Endothelial cell of umbilical vein (primary cell): ENCODE measurements around the gene KAT6B. TPM values are rescaled to one million over a fixed set of nuclear protein-coding genes. Genes with fewer than 3 reads are reported as not detected.
A peak's percentile ranks its signal among the peaks of the same experiment; 100 is the strongest.

ENCODE experiments used
- BruUV-seq: library from RNA; stranded (reverse); fragments of 400-500 nt; replicated peaks from 2 replicates; lab custom pipeline; 2021; lab: Mats Ljungman, UMichigan
- CTCF ChIA-PET: fragments of 300-600, 350-600 bp; sonication (Branson Sonifier 250); formaldehyde crosslinking; loops from one replicate; lab custom pipeline; 2021; ENCODE audit warnings: antibody characterized with exemption, inconsistent platforms; lab: Charles Lee
- POLR2A ChIA-PET: fragments of 300-600, 350-600 bp; sonication (Branson Sonifier 250); formaldehyde crosslinking; loops from one replicate; lab custom pipeline; 2021; ENCODE audit warnings: antibody characterized with exemption, inconsistent platforms; lab: Charles Lee
- DNase-seq: peaks from one replicate; pipeline ENCODE4 v3.0.0-alpha.2; 2011; ENCODE audit warnings: low read depth, low spot score
- FAIRE-seq: peaks from 2 replicates; lab custom pipeline; 2011; peaks lifted over from hg19 to GRCh38; lab: Jason Lieb, UNC
- H2AFZ ChIP-seq: 2 replicates; pipeline ENCODE4 v1.6.0; 2012; ENCODE audit warnings: low read depth, low read length, control low read depth, inconsistent platforms
- H3K27ac ChIP-seq: 2 replicates; pipeline ENCODE4 v1.5.1; 2011; ENCODE audit warnings: low read depth, mild to moderate bottlenecking, control low read depth, low read length, moderate library complexity; ENCODE audit not compliant: insufficient read depth
- H3K27me3 ChIP-seq, 2 experiments: 2 replicates each; pipeline versions ENCODE4 v1.6.0 to v1.6.1; 2011; ENCODE audit warnings: low read length in 2 of 2, mixed read lengths in 1 of 2; ENCODE audit not compliant: control insufficient read depth in 2 of 2, insufficient read depth in 2 of 2
- H3K36me3 ChIP-seq, 2 experiments: 2 replicates in 1 of 2; 3 replicates in 1 of 2; pipeline ENCODE4 v1.5.1; 2011; ENCODE audit warnings: low read length in 2 of 2, mild to moderate bottlenecking in 1 of 2, moderate library complexity in 1 of 2; ENCODE audit not compliant: control insufficient read depth in 2 of 2, insufficient read depth in 2 of 2; ENCODE audit errors: extremely low read depth in 1 of 2
- H3K4me1 ChIP-seq: 3 replicates; pipeline ENCODE4 v1.5.1; 2011; ENCODE audit warnings: mild to moderate bottlenecking, low read length; ENCODE audit not compliant: control insufficient read depth, insufficient read depth; ENCODE audit errors: extremely low read depth
- H3K4me2 ChIP-seq: 2 replicates; pipeline ENCODE4 v1.6.1; 2011; ENCODE audit warnings: low read length, control low read depth, mixed read lengths; ENCODE audit not compliant: insufficient read depth
- H3K4me3 ChIP-seq, 3 experiments: fragments of 200-600 bp in 1 of 3; sonication (generic), shearing (Covaris generic) in 1 of 3; replicated peaks in 1 of 3; 2 replicates each; pipeline ENCODE4 v1.5.1; 2011 to 2016; ENCODE audit warnings: control low read depth in 3 of 3, low read length in 3 of 3, mild to moderate bottlenecking in 2 of 3, inconsistent platforms in 1 of 3, low read depth in 1 of 3, moderate library complexity in 1 of 3; ENCODE audit not compliant: insufficient read depth in 1 of 3
- H3K79me2 ChIP-seq: 2 replicates; pipeline ENCODE4 v1.6.0; 2012; ENCODE audit warnings: low read length, inconsistent platforms; ENCODE audit not compliant: control insufficient read depth, insufficient read depth
- H3K9ac ChIP-seq: replicated peaks from 2 replicates; pipeline ENCODE3; 2011; ENCODE audit warnings: low read length, control low read depth; ENCODE audit not compliant: insufficient read depth; ENCODE audit errors: extremely low read depth
- H3K9me1 ChIP-seq: replicated peaks from 3 replicates; pipeline ENCODE4 v1.6.0; 2011; ENCODE audit warnings: mild to moderate bottlenecking, low read length; ENCODE audit not compliant: control insufficient read depth, insufficient read depth; ENCODE audit errors: extremely low read depth
- H3K9me3 ChIP-seq: replicated peaks from 2 replicates; pipeline ENCODE4 v1.5.1; 2012; ENCODE audit warnings: low read length, inconsistent platforms; ENCODE audit not compliant: control insufficient read depth, insufficient read depth
- H4K20me1 ChIP-seq: replicated peaks from 2 replicates; pipeline ENCODE3; 2011; ENCODE audit warnings: mild to moderate bottlenecking, low read length; ENCODE audit not compliant: control insufficient read depth, insufficient read depth; ENCODE audit errors: extremely low read depth
- EZH2 ChIP-seq: IDR thresholded peaks from 2 replicates; pipeline ENCODE4 v1.6.1; 2012; ENCODE audit warnings: borderline replicate concordance, low read depth, mild to moderate bottlenecking, moderate library complexity, low read length, inconsistent platforms; ENCODE audit not compliant: severe bottlenecking
- GATA2 ChIP-seq: IDR thresholded peaks from 2 replicates; pipeline ENCODE4 v1.7.0; 2011; ENCODE audit warnings: low read depth, mild to moderate bottlenecking, moderate library complexity, mixed read lengths, low read length; ENCODE audit not compliant: insufficient read length, insufficient read depth
- JUN ChIP-seq: IDR thresholded peaks from 2 replicates; pipeline ENCODE4 v1.6.1; 2011; ENCODE audit warnings: borderline replicate concordance, low read depth; ENCODE audit not compliant: insufficient read length, insufficient read depth
- POLR2AphosphoS5 ChIP-seq: IDR thresholded peaks from 2 replicates; pipeline ENCODE4 v1.6.1; 2012; ENCODE audit warnings: low read depth, mild to moderate bottlenecking, control low read depth, low read length, moderate library complexity; ENCODE audit not compliant: insufficient read depth
- dilution Hi-C: fragments of 300-500 bp; cut with MboI; formaldehyde crosslinking; loops from one replicate; pipeline ENCODE4 v1.15.0; 2019; ENCODE audit warnings: low sequenced_read_pairs; ENCODE audit not compliant: extremely low pct_ligation_motif_present
- intact Hi-C: fragments of 100-400 bp; cut with micrococcal nuclease; formaldehyde crosslinking; loops from one replicate; pipeline ENCODE4 v1.10.0; 2022
- polyA plus RNA-seq, 4 experiments: library from polyadenylated mRNA; depleted of rRNA in 3 of 4; stranded (reverse) in 3 of 4; unstranded in 1 of 4; fragments of >200 nt; gene quantifications; 2 replicates each; pipeline versions ENCODE4 v1.2.1 to v1.2.3, GENCODE V29; 2011 to 2012; ENCODE audit warnings: missing spikeins in 1 of 4
- total RNA-seq: library from RNA; stranded (reverse); gene quantifications from 2 replicates; pipeline ENCODE4 v1.2.3, GENCODE V29; 2021

The KAT6B gene
- total and polyA plus RNA-seq, 2 donors (not counting 3 experiments of a cell fraction or from before 2014, with no cell fraction given), result 4.5 to 17.0 TPM

DNA sequence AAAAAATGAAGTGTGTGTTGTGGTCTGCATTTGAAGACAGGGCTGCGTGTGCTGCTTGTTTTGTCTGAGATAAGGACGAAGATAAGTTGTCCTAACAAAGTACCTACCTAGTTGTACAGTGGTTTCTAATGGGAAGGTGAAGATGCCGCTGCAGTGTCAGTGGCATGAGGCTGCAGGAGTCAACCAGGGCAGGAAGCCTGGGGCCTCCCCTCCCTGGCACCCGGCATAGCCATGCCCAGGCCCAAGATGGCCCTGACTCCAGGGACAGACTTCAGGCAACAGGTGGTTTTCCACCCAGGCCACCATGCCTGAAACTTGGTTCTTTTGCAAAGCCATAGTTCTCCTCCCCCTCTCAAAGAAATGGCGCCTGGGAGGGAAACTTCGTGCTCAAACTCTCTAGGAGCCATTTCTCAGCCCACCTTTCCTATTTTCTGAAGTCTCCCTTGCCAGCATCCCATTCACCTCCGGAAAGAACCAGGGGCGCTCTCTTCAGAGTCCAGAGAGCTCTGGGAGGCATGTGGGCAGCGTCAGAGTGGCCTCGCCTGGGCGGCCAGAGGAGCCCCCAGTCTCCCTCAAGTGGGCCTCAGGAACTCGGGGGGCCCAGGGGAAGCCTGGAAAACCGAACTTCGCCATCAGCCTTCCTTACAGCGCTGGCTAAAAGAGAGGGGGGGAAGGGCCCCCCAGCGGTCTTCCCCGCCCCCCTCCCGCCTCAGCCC is 2.1 kb upstream of the KAT6B start:
- no peaks in the 10 kb centered on the region for H4K20me1 ChIP-seq
- H3K79me2 ChIP-seq, result peaks cover 2% of the 10 kb centered on the region
- no TSS peak for BruUV-seq
- DNase-seq (no peak), FAIRE-seq (no peak)
- dilution Hi-C loops, result no loop called here
- no peaks in the 10 kb centered on the region for H3K27me3 ChIP-seq
- ChIA-PET CTCF (interaction anchor here (2.0 kb wide), 1 partner anchor 86 kb away, joined by 6 read pairs; no protein-coding TSS in a partner anchor), POLR2A (no interaction called here)
- no peaks in the 10 kb centered on the region for H3K36me3 ChIP-seq
- H3K9me3 ChIP-seq, result no peaks in the 10 kb centered on the region
- peak overlapping the region; percentile 77 for H3K4me2 ChIP-seq
- peak overlapping the region; percentile 56 for H3K9ac ChIP-seq
- H3K9me1 ChIP-seq, result no peaks in the 10 kb centered on the region
- H3K27ac ChIP-seq, result no peak overlapping the region
- H3K4me1 ChIP-seq, result no peaks in the 10 kb centered on the region
- peak overlapping the region; percentile 99 for H2AFZ ChIP-seq
- TF ChIP-seq EZH2, result no peak
- TF ChIP-seq POLR2AphosphoS5, result no peak
- intact Hi-C loops, result no loop called here
- H3K4me3 ChIP-seq, result peak overlapping the region; percentile 34 to 71 (median 47)

DNA sequence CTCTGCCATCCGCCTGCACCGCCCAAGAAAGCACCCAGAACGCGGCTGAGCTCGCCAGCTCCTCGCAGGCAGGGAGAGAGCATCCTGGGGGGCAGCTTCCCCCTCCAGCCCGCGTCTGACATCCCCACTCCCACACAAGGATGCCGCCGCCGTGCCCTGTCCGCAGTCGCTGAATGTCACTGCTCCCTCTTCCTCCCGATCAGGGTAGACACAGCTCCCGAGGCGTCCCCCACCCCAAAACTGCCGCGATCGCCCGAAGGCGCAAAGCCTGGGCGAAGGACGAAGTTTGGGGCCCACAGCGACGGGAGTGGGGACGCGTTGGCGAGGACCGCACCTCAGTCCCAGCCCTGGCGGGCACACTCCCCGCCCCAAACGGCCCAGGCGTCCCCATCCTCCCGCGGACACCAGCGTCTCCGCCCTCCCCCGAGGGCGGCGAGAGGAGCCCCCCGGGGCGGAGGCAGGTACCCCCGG is 1.5 kb upstream of the KAT6B start:
- FAIRE-seq (peak; percentile 26), DNase-seq (peak; percentile 32)
- H3K9ac ChIP-seq, result peak overlapping the region; percentile 56
- TF ChIP-seq EZH2, result no peak
- TF ChIP-seq JUN, result no peak
- TF ChIP-seq GATA2, result no peak
- H3K4me1 ChIP-seq, result no peaks in the 10 kb centered on the region
- peak overlapping the region; percentile 34 to 71 (median 47) for H3K4me3 ChIP-seq
- peak overlapping the region; percentile 77 for H3K4me2 ChIP-seq
- no peaks in the 10 kb centered on the region for H3K27me3 ChIP-seq
- H3K27ac ChIP-seq, result no peak overlapping the region
- ChIA-PET POLR2A (no interaction called here), CTCF (interaction anchor here (1.1 to 2.0 kb wide), 2 partner anchors 40 to 86 kb away, joined by 3 to 6 read pairs; no protein-coding TSS in a partner anchor)
- H3K9me1 ChIP-seq, result no peaks in the 10 kb centered on the region
- no peaks in the 10 kb centered on the region for H3K36me3 ChIP-seq
- peaks cover 2% of the 10 kb centered on the region for H3K79me2 ChIP-seq
- dilution Hi-C loops (no loop called here), intact Hi-C loops (loop anchor here (1.0 to 5.0 kb wide), 3 partner anchors 287 to 402 kb away; partner anchors contain the start of gene SAMD8)
- no peaks in the 10 kb centered on the region for H3K9me3 ChIP-seq
- peak overlapping the region; percentile 99 for H2AFZ ChIP-seq
- no peaks in the 10 kb centered on the region for H4K20me1 ChIP-seq
- BruUV-seq, result no TSS peak
